ENCODE data around the gene PDE4DIP. TPM values are rescaled to one million over a fixed set of nuclear protein-coding genes. Genes with fewer than 3 reads are reported as not detected.
"Not testable (repeated sequence)": the region's sequence is repeated elsewhere in the genome, so short reads cannot be mapped to it uniquely, and the experiment has no call there.

Gene PDE4DIP
- polyA plus RNA-seq, 1 donor from 2014 or later: 151 TPM

DNA sequence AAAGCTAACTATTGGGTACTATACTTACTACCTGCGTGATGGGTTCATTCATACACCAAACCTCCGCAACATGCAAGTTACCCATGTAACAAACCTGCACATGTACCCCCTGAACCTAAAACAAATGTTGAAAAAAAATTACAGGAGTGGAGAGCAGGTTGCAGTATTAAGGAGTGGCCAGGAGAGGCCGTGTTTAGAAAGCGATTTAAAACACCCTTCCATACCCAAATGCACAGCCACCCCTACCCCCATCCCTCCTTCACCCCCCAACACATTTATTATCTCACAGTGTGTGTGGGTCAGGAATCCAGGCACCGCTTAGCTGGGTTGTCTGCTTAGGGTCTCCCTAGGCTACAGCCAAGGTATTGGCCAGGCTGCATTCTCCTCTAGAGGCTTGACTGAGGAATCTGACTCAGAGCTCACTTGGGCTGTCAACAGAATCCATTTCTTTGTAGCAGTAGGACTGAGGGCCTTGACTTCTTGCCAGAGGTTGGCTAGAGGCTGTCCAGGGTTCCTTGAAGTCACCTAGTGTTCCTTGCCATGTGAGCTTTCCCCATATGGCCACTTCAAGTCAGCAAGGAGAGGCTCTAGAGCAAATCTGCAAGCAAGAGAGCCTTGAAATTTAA is 67.2 kb downstream of the PDE4DIP start:
- H3F3A ChIP-seq (ENCODE audit: insufficient read depth, low read length, poor library complexity, severe bottlenecking); H4K20me1 ChIP-seq (ENCODE audit: insufficient read depth); H3K27me3 ChIP-seq (ENCODE audit: insufficient read depth, low read depth, low read length); H2AFZ ChIP-seq (ENCODE audit: low read depth, low read length); H3K9me2 ChIP-seq (ENCODE audit: insufficient read depth, low read length); H3K4me2 ChIP-seq (ENCODE audit: low read length); H3K27ac ChIP-seq (ENCODE audit: low read length); H3K9ac ChIP-seq (ENCODE audit: low read length); H3K9me3 ChIP-seq (ENCODE audit: low read length); H3K4me3 ChIP-seq (ENCODE audit: low read length); H3K79me2 ChIP-seq (replicated peaks; ENCODE audit: insufficient read depth, low read length); H3K36me3 ChIP-seq (ENCODE audit: insufficient read depth, low read length): not testable (repeated sequence)

- H3K9me2 ChIP-seq (ENCODE audit: insufficient read depth, low read length); H3K4me3 ChIP-seq (ENCODE audit: low read length); H3K4me2 ChIP-seq (ENCODE audit: low read length); H3K36me3 ChIP-seq (ENCODE audit: insufficient read depth, low read length); H3K79me2 ChIP-seq (replicated peaks; ENCODE audit: insufficient read depth, low read length); H3K27ac ChIP-seq (ENCODE audit: low read length); H3K9me3 ChIP-seq (ENCODE audit: low read length); H3K9ac ChIP-seq (ENCODE audit: low read length); H2AFZ ChIP-seq (ENCODE audit: low read depth, low read length); H4K20me1 ChIP-seq (ENCODE audit: insufficient read depth); H3F3A ChIP-seq (ENCODE audit: insufficient read depth, low read length, poor library complexity, severe bottlenecking); H3K27me3 ChIP-seq (ENCODE audit: insufficient read depth, low read depth, low read length): not testable (repeated sequence)
Observed at GRCh38 chr1:148916222-148916621, 72.0 kb downstream of the PDE4DIP start.

DNA sequence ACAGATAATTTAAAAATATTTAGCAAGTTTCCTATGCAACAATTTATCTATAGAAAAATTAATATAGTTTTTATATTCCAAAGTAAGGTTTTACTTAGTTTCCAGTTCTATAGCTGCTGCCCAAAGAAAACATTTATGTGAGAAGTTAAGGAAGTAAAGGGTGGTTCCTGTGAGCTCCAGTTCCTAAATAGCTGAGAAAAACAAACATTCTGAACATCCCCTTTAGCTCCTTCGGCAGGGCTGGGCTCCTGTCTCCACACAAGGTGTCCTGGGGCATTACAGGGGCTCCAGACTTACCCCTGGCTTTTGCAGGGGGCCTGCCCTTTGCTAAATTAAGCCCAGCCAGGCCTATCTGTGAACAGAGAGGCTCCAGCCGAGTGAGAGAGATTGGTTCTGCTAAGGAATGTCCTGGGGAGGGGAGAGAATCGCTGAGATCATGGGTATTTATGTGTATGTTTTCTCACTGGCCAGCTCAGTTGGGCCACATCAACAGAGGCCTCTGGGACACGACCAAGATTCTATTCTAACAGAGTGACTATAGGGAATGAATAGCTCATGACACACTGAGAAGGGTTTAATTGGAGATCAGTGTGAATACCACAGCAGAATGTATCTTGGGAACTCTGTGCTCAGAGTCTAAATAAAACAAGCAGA is 72.6 kb downstream of the PDE4DIP start:
- H3F3A ChIP-seq (ENCODE audit: insufficient read depth, low read length, poor library complexity, severe bottlenecking); H2AFZ ChIP-seq (ENCODE audit: low read depth, low read length); H3K79me2 ChIP-seq (replicated peaks; ENCODE audit: insufficient read depth, low read length); H4K20me1 ChIP-seq (ENCODE audit: insufficient read depth); H3K27ac ChIP-seq (ENCODE audit: low read length); H3K36me3 ChIP-seq (ENCODE audit: insufficient read depth, low read length); H3K27me3 ChIP-seq (ENCODE audit: insufficient read depth, low read depth, low read length); H3K9ac ChIP-seq (ENCODE audit: low read length); H3K4me2 ChIP-seq (ENCODE audit: low read length); H3K9me2 ChIP-seq (ENCODE audit: insufficient read depth, low read length); H3K4me3 ChIP-seq (ENCODE audit: low read length); H3K9me3 ChIP-seq (ENCODE audit: low read length): not testable (repeated sequence)

- H3K79me2 ChIP-seq (replicated peaks; ENCODE audit: insufficient read depth, low read length); H3F3A ChIP-seq (ENCODE audit: insufficient read depth, low read length, poor library complexity, severe bottlenecking); H3K9ac ChIP-seq (ENCODE audit: low read length); H3K9me2 ChIP-seq (ENCODE audit: insufficient read depth, low read length); H3K9me3 ChIP-seq (ENCODE audit: low read length); H4K20me1 ChIP-seq (ENCODE audit: insufficient read depth); H3K27ac ChIP-seq (ENCODE audit: low read length); H3K4me2 ChIP-seq (ENCODE audit: low read length); H3K4me3 ChIP-seq (ENCODE audit: low read length); H3K36me3 ChIP-seq (ENCODE audit: insufficient read depth, low read length); H2AFZ ChIP-seq (ENCODE audit: low read depth, low read length); H3K27me3 ChIP-seq (ENCODE audit: insufficient read depth, low read depth, low read length): not testable (repeated sequence)
Observed at GRCh38 chr1:148918836-148919447, 74.7 kb downstream of the PDE4DIP start.

- not testable (repeated sequence) for H3F3A ChIP-seq (ENCODE audit: insufficient read depth, low read length, poor library complexity, severe bottlenecking); H4K20me1 ChIP-seq (ENCODE audit: insufficient read depth); H3K4me3 ChIP-seq (ENCODE audit: low read length); H3K36me3 ChIP-seq (ENCODE audit: insufficient read depth, low read length); H3K27me3 ChIP-seq (ENCODE audit: insufficient read depth, low read depth, low read length); H3K9me2 ChIP-seq (ENCODE audit: insufficient read depth, low read length); H3K4me2 ChIP-seq (ENCODE audit: low read length); H2AFZ ChIP-seq (ENCODE audit: low read depth, low read length); H3K27ac ChIP-seq (ENCODE audit: low read length); H3K9me3 ChIP-seq (ENCODE audit: low read length); H3K9ac ChIP-seq (ENCODE audit: low read length); H3K79me2 ChIP-seq (replicated peaks; ENCODE audit: insufficient read depth, low read length)
Observed at GRCh38 chr1:148921047-148921446, 76.8 kb downstream of the PDE4DIP start.

DNA sequence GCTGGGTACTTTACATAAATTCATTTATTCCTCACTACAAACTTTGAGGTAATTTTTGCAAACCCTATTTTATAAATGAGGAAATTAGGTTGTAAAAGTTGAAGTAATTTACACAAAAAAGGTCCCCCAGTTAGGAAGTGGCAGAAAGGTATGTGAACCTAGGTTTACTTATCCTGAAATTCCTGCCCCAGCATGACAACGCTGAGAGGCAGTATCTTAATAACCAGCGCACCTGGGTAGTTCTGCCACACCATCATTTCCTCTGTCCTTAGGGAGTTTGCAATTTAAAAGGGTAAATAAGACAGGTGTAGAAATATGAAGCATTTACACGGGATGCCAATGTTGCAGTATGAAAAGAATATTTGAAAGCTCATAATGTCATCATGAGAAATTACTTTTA is 79.6 kb downstream of the PDE4DIP start:
- H3K9me2 ChIP-seq (ENCODE audit: insufficient read depth, low read length); H3F3A ChIP-seq (ENCODE audit: insufficient read depth, low read length, poor library complexity, severe bottlenecking); H4K20me1 ChIP-seq (ENCODE audit: insufficient read depth); H3K4me3 ChIP-seq (ENCODE audit: low read length); H3K9me3 ChIP-seq (ENCODE audit: low read length); H3K27me3 ChIP-seq (ENCODE audit: insufficient read depth, low read depth, low read length); H3K79me2 ChIP-seq (replicated peaks; ENCODE audit: insufficient read depth, low read length); H3K27ac ChIP-seq (ENCODE audit: low read length); H3K4me2 ChIP-seq (ENCODE audit: low read length); H3K9ac ChIP-seq (ENCODE audit: low read length); H3K36me3 ChIP-seq (ENCODE audit: insufficient read depth, low read length); H2AFZ ChIP-seq (ENCODE audit: low read depth, low read length): not testable (repeated sequence)

- H3K9me2 ChIP-seq (ENCODE audit: insufficient read depth, low read length); H3K27ac ChIP-seq (ENCODE audit: low read length); H3F3A ChIP-seq (ENCODE audit: insufficient read depth, low read length, poor library complexity, severe bottlenecking); H3K4me2 ChIP-seq (ENCODE audit: low read length); H3K36me3 ChIP-seq (ENCODE audit: insufficient read depth, low read length); H2AFZ ChIP-seq (ENCODE audit: low read depth, low read length); H3K79me2 ChIP-seq (replicated peaks; ENCODE audit: insufficient read depth, low read length); H3K9me3 ChIP-seq (ENCODE audit: low read length); H3K27me3 ChIP-seq (ENCODE audit: insufficient read depth, low read depth, low read length); H3K9ac ChIP-seq (ENCODE audit: low read length); H3K4me3 ChIP-seq (ENCODE audit: low read length); H4K20me1 ChIP-seq (ENCODE audit: insufficient read depth): not testable (repeated sequence)
Observed at GRCh38 chr1:148927645-148928044, 83.4 kb downstream of the PDE4DIP start.

GRCh38 chr1:148929253-148929652 is 85.0 kb downstream of the PDE4DIP start:
- H3K79me2 ChIP-seq (replicated peaks; ENCODE audit: insufficient read depth, low read length); H3K9me2 ChIP-seq (ENCODE audit: insufficient read depth, low read length); H3K27me3 ChIP-seq (ENCODE audit: insufficient read depth, low read depth, low read length); H3K9ac ChIP-seq (ENCODE audit: low read length); H4K20me1 ChIP-seq (ENCODE audit: insufficient read depth); H3K4me3 ChIP-seq (ENCODE audit: low read length); H3K36me3 ChIP-seq (ENCODE audit: insufficient read depth, low read length); H3K9me3 ChIP-seq (ENCODE audit: low read length); H2AFZ ChIP-seq (ENCODE audit: low read depth, low read length); H3K27ac ChIP-seq (ENCODE audit: low read length); H3F3A ChIP-seq (ENCODE audit: insufficient read depth, low read length, poor library complexity, severe bottlenecking); H3K4me2 ChIP-seq (ENCODE audit: low read length): not testable (repeated sequence)

All from neural cell (in vitro differentiated cells).